Activated CD8-positive, alpha-beta memory T cell treated with anti-CD3 and anti-CD28 coated beads for 4 hours (primary cell): Measurements from ENCODE around the gene MCU.
A peak's percentile ranks its signal among the peaks of the same experiment; 100 is the strongest.
"Not testable (repeated sequence)": the region's sequence is repeated elsewhere in the genome, so short reads cannot be mapped to it uniquely, and the experiment has no call there.

Experiments used
- DNase-seq, 2 donors: peaks; one replicate each; pipeline ENCODE4 v3.0.0-alpha.2; 2020; ENCODE audit warnings: low read depth in 2 of 2

The MCU gene, protein sequence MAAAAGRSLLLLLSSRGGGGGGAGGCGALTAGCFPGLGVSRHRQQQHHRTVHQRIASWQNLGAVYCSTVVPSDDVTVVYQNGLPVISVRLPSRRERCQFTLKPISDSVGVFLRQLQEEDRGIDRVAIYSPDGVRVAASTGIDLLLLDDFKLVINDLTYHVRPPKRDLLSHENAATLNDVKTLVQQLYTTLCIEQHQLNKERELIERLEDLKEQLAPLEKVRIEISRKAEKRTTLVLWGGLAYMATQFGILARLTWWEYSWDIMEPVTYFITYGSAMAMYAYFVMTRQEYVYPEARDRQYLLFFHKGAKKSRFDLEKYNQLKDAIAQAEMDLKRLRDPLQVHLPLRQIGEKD

DNA sequence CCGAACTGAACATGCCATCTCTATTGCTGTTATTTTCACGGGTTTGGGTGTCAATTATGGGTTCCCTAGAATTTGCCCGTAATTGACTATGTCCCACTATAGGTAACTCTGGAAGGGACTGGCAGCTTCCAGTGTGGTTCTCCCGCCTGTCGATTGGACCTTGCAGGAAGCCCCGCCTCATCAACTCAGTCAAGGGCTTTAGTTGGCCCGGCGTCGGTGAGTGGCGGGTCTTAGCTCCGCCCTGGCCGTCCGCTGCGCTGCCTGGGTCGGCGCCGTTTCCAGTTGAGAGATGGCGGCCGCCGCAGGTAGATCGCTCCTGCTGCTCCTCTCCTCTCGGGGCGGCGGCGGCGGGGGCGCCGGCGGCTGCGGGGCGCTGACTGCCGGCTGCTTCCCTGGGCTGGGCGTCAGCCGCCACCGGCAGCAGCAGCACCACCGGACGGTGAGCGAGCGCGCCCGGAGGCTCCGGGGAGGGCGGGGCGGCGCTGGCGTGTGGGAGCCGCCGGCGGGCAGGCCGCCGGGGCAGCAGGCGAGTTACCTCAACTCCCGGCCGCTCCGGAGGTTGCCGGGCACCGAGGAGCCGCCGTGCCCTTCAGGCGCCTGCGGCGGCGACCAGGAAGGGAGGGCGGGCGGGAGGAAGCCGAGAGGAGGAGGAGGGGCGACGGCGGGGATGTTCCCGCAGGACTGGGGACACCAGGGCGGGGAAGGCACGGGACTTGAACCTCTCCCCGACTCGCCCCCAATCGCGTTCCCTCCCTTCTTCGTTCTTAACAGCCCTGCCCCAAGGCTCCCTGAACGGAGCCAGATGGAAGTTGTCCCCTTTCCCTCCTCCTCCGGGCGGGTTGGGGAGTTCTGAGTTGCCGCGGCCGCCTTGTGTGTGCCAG lies at the start of gene MCU:
MCU (plus strand) TSS at position 281 of the 881 bp plus-strand sequence; CDS start at position 290, 9 bp downstream.
- DNase-seq: peak; percentile 83 to 88

DNA sequence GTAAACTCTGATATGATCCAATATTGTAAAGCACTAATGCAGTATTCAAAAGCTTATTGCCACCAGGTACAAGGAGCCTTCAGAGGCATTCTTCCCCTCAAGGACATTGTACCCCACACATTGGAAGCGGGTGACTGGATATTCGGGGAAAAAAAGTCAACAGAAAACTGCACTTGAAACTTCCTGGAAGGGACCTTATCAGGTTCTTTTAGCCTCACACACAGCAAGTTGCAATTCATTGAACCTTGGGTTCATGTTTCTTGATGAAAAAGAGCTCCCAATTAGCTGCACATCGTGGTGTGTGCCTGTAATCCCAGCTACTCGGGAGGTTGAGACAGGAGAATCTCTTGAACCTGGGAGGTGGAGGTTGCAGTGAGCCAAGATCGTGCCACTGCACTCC lies 49.6 kb upstream of the MCU start:
- DNase-seq: no peak

DNA sequence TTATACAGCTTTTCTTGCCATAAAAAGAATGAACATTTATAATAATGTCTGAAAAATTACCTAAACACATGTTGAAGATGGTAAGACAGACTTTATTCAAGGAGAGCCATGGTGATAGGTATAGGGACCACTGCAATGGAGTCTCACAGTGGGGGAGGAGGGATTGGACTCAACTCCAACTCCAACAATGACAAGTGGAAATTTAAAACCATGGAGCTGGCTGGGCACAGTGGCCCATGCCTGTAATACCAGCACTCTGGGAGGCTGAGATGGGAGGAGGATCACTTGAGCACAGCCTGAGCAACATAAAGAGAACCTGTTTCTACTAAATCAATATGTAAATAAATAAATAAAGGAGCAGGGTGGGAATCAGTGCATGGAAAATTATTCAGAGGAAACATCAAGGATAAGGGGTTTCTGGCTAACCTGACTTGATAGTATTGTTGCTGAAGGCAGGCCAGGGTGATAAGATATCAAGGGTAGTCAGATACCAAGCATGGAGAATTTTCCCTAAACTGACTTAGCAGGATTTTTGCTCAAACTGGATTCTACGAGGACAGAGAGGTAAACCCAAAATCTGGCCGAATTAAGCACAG lies 46.6 kb upstream of the MCU start:
- no peak for DNase-seq

DNA sequence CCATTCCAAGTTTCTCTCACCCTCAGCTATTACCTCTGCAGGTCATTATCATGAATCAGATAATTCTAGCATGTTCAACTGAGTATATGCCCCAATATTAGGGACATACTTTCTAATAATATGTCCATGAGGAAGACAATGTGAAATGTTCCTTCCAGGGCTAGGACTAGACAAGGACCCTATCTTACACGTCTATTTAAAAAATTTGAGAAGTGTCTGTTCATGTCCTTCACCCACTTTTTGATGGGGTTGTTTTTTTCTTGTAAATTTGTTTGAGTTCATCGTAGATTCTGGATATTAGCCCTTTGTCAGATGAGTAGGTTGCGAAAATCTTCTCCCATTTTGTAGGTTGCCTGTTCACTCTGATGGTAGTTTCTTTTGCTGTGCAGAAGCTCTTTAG lies 45.0 kb upstream of the MCU start:
- DNase-seq: not testable (repeated sequence)

DNA sequence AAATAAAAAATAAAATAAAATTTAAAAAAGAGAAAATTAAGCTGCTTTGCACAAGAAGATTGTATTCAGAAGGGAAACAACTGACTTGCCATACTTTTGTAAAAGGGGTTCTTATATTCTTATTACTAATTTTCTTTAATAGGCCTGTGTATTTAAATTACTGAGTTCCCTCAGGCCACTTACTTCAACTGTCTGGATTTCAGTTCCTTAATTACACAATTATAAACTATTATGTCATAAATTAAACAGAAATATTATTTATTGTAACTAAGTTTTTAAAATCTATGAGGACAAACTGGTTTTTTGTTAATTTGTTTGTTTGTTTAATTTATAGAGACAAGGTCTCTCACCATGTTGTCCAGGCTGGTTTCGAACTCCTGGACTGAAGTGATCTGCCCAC lies 43.6 kb upstream of the MCU start:
- DNase-seq: no peak

DNA sequence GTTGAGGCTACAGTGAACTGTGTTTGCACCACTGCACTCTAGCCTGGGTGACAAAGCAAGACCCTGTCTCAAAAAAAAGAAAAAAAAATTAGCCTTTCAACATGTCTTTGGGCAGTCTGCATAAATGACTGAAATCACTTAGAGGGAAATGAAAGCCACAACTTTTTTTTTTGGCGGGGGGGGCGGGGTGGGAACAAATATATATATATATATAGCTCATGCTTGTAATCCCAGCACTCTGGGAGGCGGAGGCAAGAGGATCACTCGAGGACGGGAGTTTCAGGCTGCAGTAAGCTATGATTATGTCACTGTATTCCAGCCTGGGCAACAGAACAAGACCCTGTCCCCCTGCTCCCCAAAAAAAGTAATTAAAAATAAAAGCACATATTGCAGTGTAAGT lies 42.7 kb upstream of the MCU start:
- no peak for DNase-seq

DNA sequence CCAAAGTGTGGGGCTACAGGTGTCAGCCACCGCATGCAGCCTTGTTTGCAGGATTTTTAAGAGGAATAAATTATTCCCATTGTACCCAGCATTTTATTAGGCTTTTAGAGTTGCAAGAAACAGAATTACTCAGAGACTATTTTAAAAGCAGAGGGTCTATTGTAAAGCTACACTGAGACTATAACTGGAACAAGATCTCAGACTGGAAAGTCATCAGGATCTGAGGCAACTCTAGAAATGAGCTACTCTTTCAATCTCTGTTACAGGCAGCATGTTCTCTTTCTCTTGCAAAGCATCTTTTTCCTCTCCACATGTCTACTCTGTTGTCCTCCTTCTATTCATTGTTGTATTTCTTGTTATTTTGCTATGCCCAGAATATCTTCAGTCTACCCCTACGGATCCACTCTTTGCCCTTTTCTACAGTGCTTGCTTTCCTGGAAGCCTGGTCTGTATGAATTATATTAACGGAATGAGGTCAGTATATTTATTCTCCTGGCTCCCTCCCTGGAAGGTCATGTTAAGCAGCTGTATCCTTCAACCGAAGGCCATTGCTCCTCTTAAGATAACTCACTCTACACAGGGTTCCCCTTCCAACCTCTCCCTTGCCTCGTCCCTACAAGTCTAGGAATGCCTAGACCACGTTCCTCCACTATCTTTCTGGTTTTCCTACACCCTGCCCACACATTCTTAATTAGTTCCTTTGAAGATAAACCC lies 38.4 kb upstream of the MCU start:
- DNase-seq: no peak

DNA sequence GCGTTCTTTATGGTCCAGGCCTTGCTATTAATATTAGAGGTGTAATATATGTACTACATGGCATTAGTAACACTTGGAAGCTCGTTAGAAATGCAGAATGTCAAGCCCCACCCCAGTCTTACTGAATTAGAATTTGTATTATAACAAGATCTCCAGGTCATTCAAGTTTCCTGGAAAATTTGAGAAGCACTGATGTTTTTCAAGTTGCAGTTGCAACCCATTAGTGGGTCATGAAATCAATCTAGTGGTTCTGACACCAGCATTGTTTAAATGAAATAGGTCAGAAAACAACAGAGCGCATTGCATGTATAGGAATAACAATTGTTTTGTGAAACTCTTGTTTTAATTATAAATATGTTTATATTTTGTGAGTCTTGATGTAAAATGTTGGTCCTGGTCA lies 37.2 kb upstream of the MCU start:
- DNase-seq: no peak

DNA sequence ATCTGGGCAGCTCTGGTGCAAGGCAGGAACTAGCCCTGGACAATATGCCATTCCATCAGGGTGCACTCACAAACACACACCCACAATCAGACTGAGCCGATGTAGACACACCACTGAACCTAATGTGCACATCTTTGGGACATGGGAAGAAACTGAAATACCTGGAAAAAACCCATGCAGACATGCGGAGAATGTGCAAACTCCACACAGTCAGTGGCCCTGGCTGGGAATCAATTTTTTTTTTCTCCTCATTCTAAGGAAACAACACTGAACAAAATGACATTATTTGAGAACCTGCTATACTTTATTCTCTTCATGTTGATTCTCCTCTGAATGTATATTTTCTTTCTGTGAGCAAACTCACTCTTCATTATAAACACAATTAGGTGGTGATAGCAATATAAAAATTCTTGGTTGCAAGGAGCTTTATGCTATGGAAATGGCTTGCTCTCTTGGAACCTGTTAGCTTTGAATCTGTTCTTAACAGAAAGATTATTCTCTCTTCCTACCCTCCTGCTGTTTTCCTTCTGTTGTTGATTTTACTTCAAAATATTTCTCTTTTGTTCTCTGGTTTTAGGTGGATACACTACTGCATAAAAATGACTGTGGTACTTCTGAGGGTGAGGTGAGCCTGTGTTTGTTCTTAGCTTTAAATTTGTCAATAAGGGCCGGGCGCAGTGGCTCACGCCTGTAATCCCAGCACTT lies 33.1 kb upstream of the MCU start:
- DNase-seq: no peak

DNA sequence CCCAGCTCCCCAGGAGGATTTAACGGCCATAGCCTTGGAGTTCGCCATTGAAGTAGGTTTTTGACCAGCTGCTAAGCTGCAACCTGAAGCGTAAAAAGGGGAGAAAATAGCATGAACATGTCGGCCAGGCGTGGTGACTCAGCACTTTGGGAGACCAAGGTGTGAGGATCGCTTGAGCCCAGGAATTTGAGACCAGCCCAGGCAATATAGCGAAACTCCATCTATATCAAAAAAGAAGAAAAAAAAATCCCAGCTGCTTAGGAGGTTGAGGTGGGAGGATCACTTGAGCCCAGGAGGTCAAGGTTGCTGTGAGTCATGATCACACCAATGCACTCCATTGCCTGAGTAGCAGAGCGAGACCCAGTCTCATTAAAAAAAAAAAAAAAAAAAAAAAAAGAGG lies 32.2 kb upstream of the MCU start:
- no peak for DNase-seq

DNA sequence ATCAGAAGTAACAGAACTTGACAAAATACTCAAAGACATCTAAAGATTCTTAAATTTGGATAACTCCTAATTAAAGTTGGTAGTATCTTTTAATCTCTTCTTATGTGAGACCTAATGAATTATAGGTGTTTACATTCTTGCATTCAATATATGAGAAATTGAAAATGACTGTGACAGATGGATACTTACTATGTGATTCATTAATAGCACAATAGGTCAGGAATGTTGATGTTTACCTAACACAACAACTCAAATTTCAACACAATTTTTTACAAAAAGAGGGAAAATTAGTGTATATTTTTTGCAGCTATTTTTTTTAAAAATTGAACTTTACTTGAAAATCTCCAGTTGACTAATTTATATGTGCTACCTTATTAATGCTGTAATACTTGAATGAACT lies 31.7 kb upstream of the MCU start:
- DNase-seq: no peak

DNA sequence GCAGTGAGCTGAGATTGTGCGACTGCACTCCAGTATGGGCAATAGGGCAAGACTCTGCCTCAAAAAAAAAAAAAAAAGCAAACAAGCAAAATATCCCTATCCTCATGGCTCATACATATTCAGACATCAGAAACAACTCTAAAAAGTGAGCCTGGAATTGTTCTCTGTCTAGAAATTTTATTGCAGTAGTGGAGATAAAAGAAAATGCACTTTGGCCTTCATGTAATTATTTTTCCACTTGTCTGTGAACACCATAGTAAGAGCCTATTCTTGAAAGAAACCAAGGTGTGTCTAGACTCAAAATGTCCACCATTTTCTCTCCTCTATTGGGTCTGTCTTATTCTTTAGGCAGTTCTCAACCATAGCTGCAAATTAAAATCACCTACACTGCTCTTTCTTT lies 30.5 kb upstream of the MCU start:
- no peak for DNase-seq

DNA sequence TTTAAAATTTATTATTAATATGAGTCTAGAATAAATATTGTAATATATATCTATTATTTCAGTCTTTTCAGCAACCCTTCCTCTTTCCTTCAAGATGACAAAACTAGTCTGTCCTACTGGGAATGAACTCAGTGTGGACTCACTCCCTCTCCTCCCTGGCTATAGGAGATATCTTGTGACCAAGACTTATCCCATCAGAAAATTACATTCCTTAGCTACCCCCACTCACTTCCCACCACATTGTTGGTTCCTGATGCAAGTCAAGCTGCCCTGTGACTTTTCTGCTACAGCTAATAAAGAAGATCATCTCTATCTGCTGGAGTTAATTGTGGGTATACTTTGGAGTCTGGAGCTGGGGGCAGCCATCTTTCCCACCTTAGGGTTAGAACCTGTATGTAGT lies 28.0 kb upstream of the MCU start:
- no peak for DNase-seq

DNA sequence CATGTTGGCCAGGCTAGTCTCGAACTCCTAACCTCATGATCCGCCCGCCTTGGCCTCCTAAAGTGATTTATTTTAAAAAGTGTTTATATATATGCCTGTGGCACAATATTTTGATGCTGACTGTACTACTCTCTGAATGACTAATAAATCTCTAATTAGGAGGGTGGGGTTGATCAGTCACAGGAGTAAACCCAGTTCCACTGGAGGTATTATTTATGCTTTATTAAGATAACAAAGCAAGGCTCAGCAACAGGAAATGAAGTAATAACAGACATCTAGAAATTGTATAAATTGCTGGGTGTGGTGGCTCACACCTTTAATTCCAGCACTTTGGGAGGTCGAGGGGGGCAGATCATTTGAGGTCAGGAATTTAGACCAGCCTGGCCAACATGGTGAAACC lies 26.0 kb upstream of the MCU start:
- no peak for DNase-seq

DNA sequence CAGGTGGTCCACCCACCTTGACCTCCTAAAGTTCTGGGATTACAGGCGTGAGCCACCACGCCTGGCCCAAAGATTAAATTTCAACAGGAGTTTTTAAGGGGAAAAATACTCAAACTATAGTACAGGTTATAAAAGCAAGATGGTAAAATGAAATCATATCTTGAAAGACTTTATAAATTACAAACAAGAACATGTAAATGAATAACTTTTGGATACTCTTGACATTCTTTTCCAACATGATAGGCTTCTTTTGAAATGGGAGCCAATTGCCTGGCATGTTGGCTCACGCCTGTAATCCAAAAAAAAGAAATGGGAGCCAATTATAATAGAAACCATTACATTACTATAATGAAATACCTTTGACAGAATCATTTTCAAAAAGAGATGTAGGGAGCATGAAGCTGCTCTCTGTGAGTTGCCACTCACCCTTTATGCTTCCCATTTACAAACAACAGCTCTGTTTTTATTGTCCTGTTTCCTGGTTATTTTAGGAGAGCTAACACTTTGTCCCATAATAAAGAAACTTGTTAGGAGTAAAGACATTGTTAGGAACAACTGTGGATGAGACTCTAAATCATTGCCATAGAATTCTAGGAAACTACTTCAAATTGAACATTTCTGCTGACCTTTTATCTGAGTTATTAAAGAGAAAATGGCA lies 24.6 kb upstream of the MCU start:
- no peak for DNase-seq

DNA sequence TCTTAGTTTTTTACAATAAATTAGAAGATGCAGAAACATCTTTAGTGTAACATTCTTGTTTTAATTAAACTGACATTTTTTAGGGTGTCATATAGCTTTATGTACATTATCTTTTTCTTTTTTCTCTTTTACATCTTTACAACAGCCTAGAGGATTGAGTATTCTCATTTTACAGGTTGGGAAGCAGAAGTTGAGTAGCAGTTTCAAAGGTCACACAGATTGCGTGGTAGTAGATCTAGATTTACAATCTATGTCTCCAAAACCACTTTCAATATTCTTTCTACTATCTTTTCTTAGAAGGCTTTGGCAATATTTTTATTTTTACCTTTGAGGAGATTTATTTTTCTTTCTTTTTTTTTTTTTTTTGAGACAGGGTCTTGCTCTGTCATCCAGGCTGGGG lies 18.7 kb upstream of the MCU start:
- no peak for DNase-seq

DNA sequence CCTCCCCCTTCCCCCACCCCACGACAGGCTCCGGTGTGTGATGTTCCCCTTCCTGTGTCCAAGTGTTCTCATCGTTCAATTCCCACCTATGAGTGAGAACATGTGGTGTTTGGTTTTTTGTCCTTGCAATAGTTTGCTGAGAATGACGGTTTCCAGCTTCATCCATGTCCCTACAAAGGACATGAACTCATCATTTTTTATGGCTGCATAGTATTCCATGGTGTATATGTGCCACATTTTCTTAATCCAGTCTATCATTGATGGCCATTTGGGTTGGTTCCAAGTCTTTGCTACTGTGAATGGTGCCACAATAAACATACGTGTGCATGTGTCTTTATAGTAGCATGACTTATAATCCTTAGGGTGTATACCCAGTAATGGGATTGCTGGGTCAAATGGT lies 17.8 kb upstream of the MCU start:
- DNase-seq: not testable (repeated sequence)

DNA sequence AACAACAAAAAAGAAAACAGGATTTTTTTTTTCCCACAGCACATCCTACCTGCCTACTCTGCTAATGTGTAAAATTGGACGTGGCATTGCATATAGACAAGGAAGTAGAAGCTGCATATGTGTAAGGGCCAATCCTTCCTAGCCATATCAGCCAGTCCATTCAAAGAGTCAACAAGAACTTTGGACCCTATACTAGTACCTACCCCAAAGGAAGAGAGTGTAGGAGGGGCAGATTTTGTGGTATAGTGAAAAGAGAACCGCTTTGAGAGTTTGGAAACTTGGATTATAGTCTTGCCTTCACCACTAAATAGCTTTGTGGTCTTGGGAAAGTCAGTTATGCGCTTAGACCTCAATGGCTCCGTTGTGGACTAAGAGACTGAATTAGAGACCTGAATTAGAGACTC lies 12.1 kb upstream of the MCU start:
- no peak for DNase-seq

DNA sequence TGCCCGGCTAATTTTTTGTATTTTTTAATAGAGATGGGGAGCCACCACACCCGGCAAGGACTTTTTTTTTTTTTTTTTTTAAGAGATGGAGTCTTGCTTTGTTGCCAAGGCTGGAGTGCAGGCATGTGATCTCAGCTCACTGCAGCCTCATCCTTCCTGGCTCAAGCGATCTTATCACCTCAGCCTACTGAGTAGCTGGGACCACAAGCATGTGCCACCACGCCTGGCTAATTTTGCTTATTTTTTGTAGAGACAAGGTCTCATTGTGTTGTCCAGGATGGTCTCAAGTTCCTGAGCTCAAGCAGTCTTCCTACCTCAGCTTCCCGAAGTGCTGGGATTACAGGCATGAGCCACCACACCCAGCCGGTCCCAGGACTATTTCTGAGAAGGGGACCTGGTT lies 9.3 kb upstream of the MCU start:
- DNase-seq: no peak

DNA sequence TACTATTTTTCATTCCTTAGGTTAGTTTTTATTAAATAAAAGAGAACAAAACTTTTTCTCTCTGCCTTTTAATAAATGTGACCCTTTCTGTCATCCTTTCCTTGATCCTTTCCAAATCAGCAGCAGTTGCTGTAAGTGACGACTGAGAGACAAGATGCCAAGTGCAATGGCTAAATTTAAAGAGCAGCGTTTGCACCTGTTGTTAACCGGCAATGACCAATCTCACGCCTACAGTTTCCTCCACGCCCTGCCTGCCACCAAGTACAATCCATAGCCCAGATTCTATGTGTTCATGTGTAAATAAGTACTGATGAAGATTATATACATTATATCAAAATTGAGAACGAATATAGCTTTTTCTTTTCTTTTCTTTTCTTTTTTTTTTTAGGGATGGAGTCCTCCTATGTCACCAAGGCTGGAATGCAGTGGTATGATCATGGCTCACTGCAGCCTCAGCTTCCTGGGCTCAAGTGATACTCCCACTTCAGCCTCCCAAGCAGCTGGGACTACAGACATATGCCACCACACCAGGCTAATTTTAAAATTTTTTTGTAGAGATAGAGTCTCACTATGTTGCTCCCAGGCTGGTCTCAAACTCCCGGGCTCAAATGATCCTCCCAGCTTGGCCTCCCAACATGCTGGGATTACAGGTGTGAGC lies 6.5 kb upstream of the MCU start:
- no peak for DNase-seq
